Endometrial microvascular endothelial cells (primary cell): ENCODE data around the gene SPHK2. TPM values are rescaled to one million over a fixed set of nuclear protein-coding genes. Genes with fewer than 3 reads are reported as not detected.
"Not testable (repeated sequence)": the region's sequence is repeated elsewhere in the genome, so short reads cannot be mapped to it uniquely, and the experiment has no call there.

Experiments
- in situ Hi-C: cut with HindIII; loops from 2 replicates; pipeline ENCODE4 v1.10.0; 2017; ENCODE audit warnings: low sequenced_read_pairs, low pct_unique_long_range_greater_than_20kb; ENCODE audit errors: inconsistent ontology term
- total RNA-seq: library from RNA; depleted of rRNA; stranded (reverse); fragments of >200 nt; gene quantifications from one replicate; pipeline ENCODE4 v1.2.3, GENCODE V29; 2015; ENCODE audit errors: inconsistent ontology term

SPHK2 gene
- 7.8 TPM for total RNA-seq

- in situ Hi-C loops, result loop anchor here (25.0 kb wide), 1 partner anchor 157 kb away; the partner anchor contains the start of genes CYTH2 and KCNJ14
Measured at GRCh38 chr19:48618916-48619691, at the start of gene SPHK2, which contains the start of gene RPL18. TSS of gene SPHK2 (plus strand) at chr19:48619506. CDS start at chr19:48620515, 1,009 bp downstream. TSS of gene RPL18 (minus strand) at chr19:48619178. CDS start at chr19:48619143, 35 bp downstream.

GRCh38 chr19:48569814-48570213 is 49.5 kb upstream of the SPHK2 start:
- in situ Hi-C loops, result no loop called here

- in situ Hi-C loops, result no loop called here
Measured at GRCh38 chr19:48571378-48572162, 47.7 kb upstream of the SPHK2 start.

GRCh38 chr19:48573163-48573505 is 46.2 kb upstream of the SPHK2 start:
- in situ Hi-C loops, result no loop called here

GRCh38 chr19:48575931-48576622 is 43.2 kb upstream of the SPHK2 start:
- in situ Hi-C loops, result no loop called here

GRCh38 chr19:48577908-48578307 is 41.4 kb upstream of the SPHK2 start:
- in situ Hi-C loops, result not testable (repeated sequence)

- in situ Hi-C loops, result no loop called here
Measured at GRCh38 chr19:48578891-48579290, 40.4 kb upstream of the SPHK2 start.

- in situ Hi-C loops, result no loop called here
Measured at GRCh38 chr19:48582168-48582567, 37.1 kb upstream of the SPHK2 start.

GRCh38 chr19:48587387-48587786 is 31.9 kb upstream of the SPHK2 start:
- in situ Hi-C loops, result no loop called here

- in situ Hi-C loops, result no loop called here
Measured at GRCh38 chr19:48588670-48589401, 30.5 kb upstream of the SPHK2 start.

GRCh38 chr19:48591021-48591420 is 28.3 kb upstream of the SPHK2 start:
- in situ Hi-C loops, result no loop called here

GRCh38 chr19:48595171-48595570 is 24.1 kb upstream of the SPHK2 start:
- in situ Hi-C loops, result no loop called here

- in situ Hi-C loops, result no loop called here
Measured at GRCh38 chr19:48595833-48596232, 23.5 kb upstream of the SPHK2 start.

- in situ Hi-C loops, result no loop called here
Measured at GRCh38 chr19:48596237-48596636, 23.1 kb upstream of the SPHK2 start.

GRCh38 chr19:48596679-48597465 is 22.4 kb upstream of the SPHK2 start:
- in situ Hi-C loops, result no loop called here

- in situ Hi-C loops, result no loop called here
Measured at GRCh38 chr19:48598996-48599700, 20.2 kb upstream of the SPHK2 start.

- in situ Hi-C loops, result loop anchor here (25.0 kb wide), 1 partner anchor 139 kb away; the partner anchor contains the start of genes CYTH2 and KCNJ14
Measured at GRCh38 chr19:48600679-48601417, 18.5 kb upstream of the SPHK2 start.
